Measurements from ENCODE around the gene DESI1. TPM values are rescaled to one million over a fixed set of nuclear protein-coding genes. Genes with fewer than 3 reads are reported as not detected.
"Not testable (repeated sequence)": the region's sequence is repeated elsewhere in the genome, so short reads cannot be mapped to it uniquely, and the experiment has no call there.

Gene DESI1
- total RNA-seq (10 to 100 TPM; 21.1 to 21.5 TPM), polyA plus RNA-seq (10 to 100 TPM in 1 of 2 donors, 1 to 10 TPM in 1; 6.4 to 11.9 TPM)
- long read RNA-seq, donor 1, transcript DESI1-201 (6 exons, 3,833 nt): major isoform, 9 of 15 reads
- long read RNA-seq, donor 1, partial matches to known transcripts: 2 of 15 reads
- long read RNA-seq, donor 1, other reads (novel, unspliced or antisense): 4 of 15 reads
- long read RNA-seq, donor 2, partial matches to known transcripts: 0 of 2 reads
- long read RNA-seq, donor 2, other reads (novel, unspliced or antisense): 2 of 2 reads

GRCh38 chr22:41620589-41621098 is at the start of gene DESI1:
Gene DESI1, minus strand, starts transcription at chr22:41621043. Its CDS starts 204 bp downstream, at chr22:41620839.
- 0 to 1% methylated on average over 20 to 40 of the region's 40 CpGs for WGBS, 2 donors
- peak within 1 kb of the TSS; percentile 68 to 78 for H3K4me3 ChIP-seq (ENCODE audit: low read length in 2 of 2)
- H3K4me1 ChIP-seq (ENCODE audit: control insufficient read depth in 1 of 2, insufficient read depth in 2 of 2, low read length in 2 of 2): peaks cover 0 to 1% of the 10 kb centered on the region in 2 donors
- no peaks in the 10 kb centered on the region for H3K9me3 ChIP-seq (ENCODE audit: control insufficient read depth, low read length)
- intact Hi-C loops (cut with DNase I): no loop called here
- H3K36me3 ChIP-seq (ENCODE audit: control insufficient read depth in 1 of 2, insufficient read depth in 2 of 2, low read length in 1 of 2): no peaks in the 10 kb centered on the region
- no peak for DNase-seq
- ATAC-seq (ENCODE audit: low FRiP score): no peak
- no peaks in the 10 kb centered on the region for H3K27me3 ChIP-seq (ENCODE audit: control insufficient read depth in 1 of 2, insufficient read depth in 2 of 2, low read length in 1 of 2)
- peak within 1 kb of the TSS; percentile 15 to 90 for H3K27ac ChIP-seq (ENCODE audit: low read depth in 1 of 2, low read length in 2 of 2)

- DNase-seq (peak in 1 of 2 donors; percentile 54), ATAC-seq (ENCODE audit: low FRiP score) (no peak)
- no peaks in the 10 kb centered on the region for H3K27me3 ChIP-seq (ENCODE audit: control insufficient read depth in 1 of 2, insufficient read depth in 2 of 2, low read length in 1 of 2)
- WGBS, 2 donors: 81 to 86% methylated on average over 21 of the region's 21 CpGs
- no peaks in the 10 kb centered on the region for H3K4me1 ChIP-seq (ENCODE audit: control insufficient read depth in 1 of 2, insufficient read depth in 2 of 2, low read length in 2 of 2)
- no peak overlapping the region for H3K27ac ChIP-seq (ENCODE audit: low read depth in 1 of 2, low read length in 2 of 2)
- H3K9me3 ChIP-seq (ENCODE audit: control insufficient read depth, low read length): no peaks in the 10 kb centered on the region
- intact Hi-C loops (cut with DNase I): no loop called here
- H3K36me3 ChIP-seq (ENCODE audit: control insufficient read depth in 1 of 2, insufficient read depth in 2 of 2, low read length in 1 of 2): peaks cover 3% of the 10 kb centered on the region in 2 donors
- no peak overlapping the region for H3K4me3 ChIP-seq (ENCODE audit: low read length in 2 of 2)
These were observed 48.4 kb upstream of the DESI1 start for GRCh38 chr22:41668971-41669911.

GRCh38 chr22:41664951-41665350 is 44.1 kb upstream of the DESI1 start:
- ATAC-seq (ENCODE audit: low FRiP score) (no peak), DNase-seq (peak in 1 of 2 donors; percentile 5)
- H3K9me3 ChIP-seq (ENCODE audit: control insufficient read depth, low read length): no peaks in the 10 kb centered on the region
- no peak overlapping the region for H3K27ac ChIP-seq (ENCODE audit: low read depth in 1 of 2, low read length in 2 of 2)
- intact Hi-C loops (cut with DNase I): no loop called here
- WGBS, 2 donors: 79 to 83% methylated on average over 3 of the region's 3 CpGs
- H3K27me3 ChIP-seq (ENCODE audit: control insufficient read depth in 1 of 2, insufficient read depth in 2 of 2, low read length in 1 of 2): no peaks in the 10 kb centered on the region
- H3K4me1 ChIP-seq (ENCODE audit: control insufficient read depth in 1 of 2, insufficient read depth in 2 of 2, low read length in 2 of 2): no peaks in the 10 kb centered on the region
- H3K4me3 ChIP-seq (ENCODE audit: low read length in 2 of 2): no peak overlapping the region
- peaks cover 10 to 14% of the 10 kb centered on the region in 2 donors for H3K36me3 ChIP-seq (ENCODE audit: control insufficient read depth in 1 of 2, insufficient read depth in 2 of 2, low read length in 1 of 2)

GRCh38 chr22:41664490-41664889 is 43.6 kb upstream of the DESI1 start:
- H3K27ac ChIP-seq (ENCODE audit: low read depth in 1 of 2, low read length in 2 of 2): no peak overlapping the region
- H3K4me1 ChIP-seq (ENCODE audit: control insufficient read depth in 1 of 2, insufficient read depth in 2 of 2, low read length in 2 of 2): no peaks in the 10 kb centered on the region
- intact Hi-C loops (cut with DNase I): no loop called here
- H3K9me3 ChIP-seq (ENCODE audit: control insufficient read depth, low read length): no peaks in the 10 kb centered on the region
- DNase-seq (no peak), ATAC-seq (ENCODE audit: low FRiP score) (no peak)
- no peak overlapping the region for H3K4me3 ChIP-seq (ENCODE audit: low read length in 2 of 2)
- H3K36me3 ChIP-seq (ENCODE audit: control insufficient read depth in 1 of 2, insufficient read depth in 2 of 2, low read length in 1 of 2): peaks cover 11 to 14% of the 10 kb centered on the region in 2 donors
- H3K27me3 ChIP-seq (ENCODE audit: control insufficient read depth in 1 of 2, insufficient read depth in 2 of 2, low read length in 1 of 2): no peaks in the 10 kb centered on the region

- DNase-seq: peak in 1 of 2 donors; percentile 47
- 77 to 86% methylated on average over 7 to 9 of the region's 9 CpGs for whole genome bisulfite sequencing, 2 donors
- H3K9me3 ChIP-seq (ENCODE audit: control insufficient read depth, low read length); intact Hi-C loops (cut with DNase I); H3K4me1 ChIP-seq (ENCODE audit: control insufficient read depth in 1 of 2, insufficient read depth in 2 of 2, low read length in 2 of 2); H3K4me3 ChIP-seq (ENCODE audit: low read length in 2 of 2); H3K27ac ChIP-seq (ENCODE audit: low read depth in 1 of 2, low read length in 2 of 2); H3K27me3 ChIP-seq (ENCODE audit: control insufficient read depth in 1 of 2, insufficient read depth in 2 of 2, low read length in 1 of 2); ATAC-seq (ENCODE audit: low FRiP score): not testable (repeated sequence)
- peaks cover 13 to 18% of the 10 kb centered on the region in 2 donors for H3K36me3 ChIP-seq (ENCODE audit: control insufficient read depth in 1 of 2, insufficient read depth in 2 of 2, low read length in 1 of 2)
These were observed 42.8 kb upstream of the DESI1 start for GRCh38 chr22:41663594-41663993.

GRCh38 chr22:41661713-41662112 is 40.9 kb upstream of the DESI1 start:
- 92% methylated on average over 2 of the region's 2 CpGs for WGBS, 2 donors
- peak in 1 of 2 donors; percentile 5 for DNase-seq
- Histone ChIP-seq H3K36me3 (ENCODE audit: control insufficient read depth in 1 of 2, insufficient read depth in 2 of 2, low read length in 1 of 2) (peaks cover 22% of the 10 kb centered on the region in 2 donors), H3K27me3 (ENCODE audit: control insufficient read depth in 1 of 2, insufficient read depth in 2 of 2, low read length in 1 of 2) (no peaks in the 10 kb centered on the region), H3K27ac (ENCODE audit: low read depth in 1 of 2, low read length in 2 of 2) (no peak overlapping the region), H3K4me1 (ENCODE audit: control insufficient read depth in 1 of 2, insufficient read depth in 2 of 2, low read length in 2 of 2) (no peaks in the 10 kb centered on the region), H3K4me3 (ENCODE audit: low read length in 2 of 2) (no peak overlapping the region), H3K9me3 (ENCODE audit: control insufficient read depth, low read length) (no peaks in the 10 kb centered on the region)
- no peak for ATAC-seq (ENCODE audit: low FRiP score)
- intact Hi-C loops (cut with DNase I): no loop called here

GRCh38 chr22:41661088-41661487 is 40.2 kb upstream of the DESI1 start:
- 71 to 75% methylated on average over 3 of the region's 3 CpGs for WGBS, 2 donors
- Histone ChIP-seq H3K36me3 (ENCODE audit: control insufficient read depth in 1 of 2, insufficient read depth in 2 of 2, low read length in 1 of 2) (peaks cover 22% of the 10 kb centered on the region in 2 donors), H3K4me3 (ENCODE audit: low read length in 2 of 2) (no peak overlapping the region), H3K27me3 (ENCODE audit: control insufficient read depth in 1 of 2, insufficient read depth in 2 of 2, low read length in 1 of 2) (no peaks in the 10 kb centered on the region), H3K4me1 (ENCODE audit: control insufficient read depth in 1 of 2, insufficient read depth in 2 of 2, low read length in 2 of 2) (no peaks in the 10 kb centered on the region), H3K9me3 (ENCODE audit: control insufficient read depth, low read length) (no peaks in the 10 kb centered on the region), H3K27ac (ENCODE audit: low read depth in 1 of 2, low read length in 2 of 2) (no peak overlapping the region)
- ATAC-seq (ENCODE audit: low FRiP score): no peak
- DNase-seq: no peak
- intact Hi-C loops (cut with DNase I): no loop called here

GRCh38 chr22:41660416-41660815 is 39.6 kb upstream of the DESI1 start:
- no peak for ATAC-seq (ENCODE audit: low FRiP score)
- H3K27me3 ChIP-seq (ENCODE audit: control insufficient read depth in 1 of 2, insufficient read depth in 2 of 2, low read length in 1 of 2): no peaks in the 10 kb centered on the region
- DNase-seq: no peak
- no peak overlapping the region for H3K27ac ChIP-seq (ENCODE audit: low read depth in 1 of 2, low read length in 2 of 2)
- no peaks in the 10 kb centered on the region for H3K9me3 ChIP-seq (ENCODE audit: control insufficient read depth, low read length)
- no peak overlapping the region for H3K4me3 ChIP-seq (ENCODE audit: low read length in 2 of 2)
- intact Hi-C loops (cut with DNase I): no loop called here
- WGBS, 2 donors: 89 to 90% methylated on average over 3 of the region's 3 CpGs
- no peaks in the 10 kb centered on the region for H3K4me1 ChIP-seq (ENCODE audit: control insufficient read depth in 1 of 2, insufficient read depth in 2 of 2, low read length in 2 of 2)
- peaks cover 22 to 23% of the 10 kb centered on the region in 2 donors for H3K36me3 ChIP-seq (ENCODE audit: control insufficient read depth in 1 of 2, insufficient read depth in 2 of 2, low read length in 1 of 2)
